IPS-15b (cell line): Measurements from ENCODE around the gene ARMCX4.

Experiments used
- H3K27me3 ChIP-seq: one replicate; pipeline ENCODE4 v1.6.1; 2013; ENCODE audit warnings: low read length; ENCODE audit not compliant: control insufficient read depth, insufficient read depth
- H3K36me3 ChIP-seq: one replicate; pipeline ENCODE4 v1.6.1; 2013; ENCODE audit warnings: low read length; ENCODE audit not compliant: control insufficient read depth, insufficient read depth
- H3K4me1 ChIP-seq: one replicate; pipeline ENCODE4 v1.6.1; 2013; ENCODE audit warnings: mild to moderate bottlenecking, low read length; ENCODE audit not compliant: control insufficient read depth, insufficient read depth
- H3K4me3 ChIP-seq: one replicate; pipeline ENCODE4 v1.5.1; 2013; ENCODE audit warnings: low read depth, low read length
- H3K9ac ChIP-seq: one replicate; pipeline ENCODE4 v1.6.1; 2013; ENCODE audit warnings: low read depth, mild to moderate bottlenecking, low read length
- H3K9me3 ChIP-seq: one replicate; pipeline ENCODE4 v1.6.1; 2013; ENCODE audit warnings: mild to moderate bottlenecking, low read length; ENCODE audit not compliant: control insufficient read depth, insufficient read depth

The ARMCX4 gene

DNA sequence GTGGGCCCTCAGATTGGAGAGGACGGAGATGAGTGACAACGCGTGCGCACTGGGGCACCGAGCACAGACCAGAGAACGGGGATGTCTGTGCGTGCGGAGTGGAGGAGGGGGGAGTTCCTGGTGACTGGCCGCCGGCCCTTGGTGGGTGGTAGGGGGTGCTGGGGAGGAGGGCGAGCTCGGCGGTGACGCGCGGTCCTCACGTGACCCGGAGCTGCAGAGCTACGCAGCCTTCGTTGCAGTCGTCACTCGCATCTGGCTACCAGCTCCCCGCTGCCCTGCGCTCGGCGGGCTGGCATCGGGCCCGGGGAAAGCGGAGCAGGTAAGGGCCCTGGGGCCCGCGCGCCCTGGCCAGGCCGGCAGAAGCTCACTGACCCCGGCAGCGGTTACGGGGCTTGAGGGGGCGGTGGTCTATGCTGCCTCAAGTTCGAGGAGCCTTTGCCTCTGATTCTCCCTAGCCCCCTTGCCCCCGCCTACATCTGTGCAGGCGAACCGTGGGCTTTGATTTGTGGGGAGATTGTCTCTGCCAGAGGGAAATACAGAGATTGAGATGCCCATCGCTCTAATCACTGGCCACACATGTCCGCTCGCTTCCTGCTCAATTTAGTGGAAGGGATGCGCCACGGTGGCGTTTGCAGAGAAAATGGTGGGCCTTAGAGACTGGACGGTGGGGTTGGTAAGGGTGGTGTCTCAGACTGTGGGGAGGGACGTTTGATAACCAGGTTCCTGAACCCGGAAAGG lies at the start of gene ARMCX4:
ARMCX4 (plus strand) TSS at position 245 of the 738 bp plus-strand sequence. CDS start 3,134 bp downstream, outside the sequence.
- H3K4me1 ChIP-seq, result peaks cover 6% of the 10 kb centered on the region
- peak within 1 kb of the TSS; percentile 71 for H3K4me3 ChIP-seq
- peak within 1 kb of the TSS; percentile 38 for H3K9ac ChIP-seq

DNA sequence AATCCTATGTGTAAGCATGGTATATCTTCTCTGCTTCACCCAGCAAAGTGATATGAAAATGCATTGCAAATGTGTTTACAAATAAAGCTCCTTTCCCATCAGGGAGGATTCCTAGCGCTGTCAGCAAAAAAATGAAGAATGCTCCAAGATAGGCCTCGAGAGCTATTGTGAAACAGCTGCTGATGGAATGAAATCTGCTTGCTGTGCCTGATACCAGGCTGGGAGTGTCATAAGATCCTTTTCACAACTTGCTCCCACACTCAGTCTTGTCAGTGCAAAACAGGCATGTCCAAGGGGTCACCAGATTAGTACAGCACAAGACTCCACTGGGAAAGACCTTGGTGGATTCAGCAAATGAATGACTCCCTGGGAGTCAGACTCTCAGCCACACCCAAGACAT lies 43.2 kb upstream of the ARMCX4 start:
- Histone ChIP-seq H3K36me3 (peaks cover 10% of the 10 kb centered on the region), H3K9me3 (peaks cover 9% of the 10 kb centered on the region), H3K4me3 (no peak overlapping the region), H3K27me3 (no peaks in the 10 kb centered on the region), H3K4me1 (no peaks in the 10 kb centered on the region), H3K9ac (no peak overlapping the region)

More for the DNA sequence above, at the start of gene ARMCX4:
- peaks cover 4% of the 10 kb centered on the region for H3K9me3 ChIP-seq
- peaks cover 4% of the 10 kb centered on the region for H3K36me3 ChIP-seq
- no peaks in the 10 kb centered on the region for H3K27me3 ChIP-seq

DNA sequence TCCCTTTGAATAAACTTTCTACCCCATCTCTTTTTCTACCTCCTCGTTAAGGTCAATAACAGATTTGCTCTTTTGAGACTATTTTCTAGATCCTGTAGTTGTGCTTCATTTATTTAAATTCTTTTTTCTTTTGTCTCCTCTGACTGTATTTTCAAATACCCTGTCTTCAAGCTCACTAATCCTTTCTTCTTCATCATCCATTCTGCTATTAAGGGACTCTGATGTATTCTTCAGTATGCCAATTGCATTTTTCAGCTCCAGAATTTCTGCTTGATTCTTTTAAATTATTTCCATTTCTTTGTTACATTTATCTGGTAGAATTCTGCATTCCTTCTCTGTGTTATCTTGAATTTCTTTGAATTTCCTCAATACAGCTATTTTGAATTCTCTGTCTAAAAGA lies 36.0 kb upstream of the ARMCX4 start:
- no peaks in the 10 kb centered on the region for H3K9me3 ChIP-seq
- no peaks in the 10 kb centered on the region for H3K4me1 ChIP-seq
- no peak overlapping the region for H3K9ac ChIP-seq
- no peak overlapping the region for H3K4me3 ChIP-seq
- no peaks in the 10 kb centered on the region for H3K36me3 ChIP-seq
- no peaks in the 10 kb centered on the region for H3K27me3 ChIP-seq

DNA sequence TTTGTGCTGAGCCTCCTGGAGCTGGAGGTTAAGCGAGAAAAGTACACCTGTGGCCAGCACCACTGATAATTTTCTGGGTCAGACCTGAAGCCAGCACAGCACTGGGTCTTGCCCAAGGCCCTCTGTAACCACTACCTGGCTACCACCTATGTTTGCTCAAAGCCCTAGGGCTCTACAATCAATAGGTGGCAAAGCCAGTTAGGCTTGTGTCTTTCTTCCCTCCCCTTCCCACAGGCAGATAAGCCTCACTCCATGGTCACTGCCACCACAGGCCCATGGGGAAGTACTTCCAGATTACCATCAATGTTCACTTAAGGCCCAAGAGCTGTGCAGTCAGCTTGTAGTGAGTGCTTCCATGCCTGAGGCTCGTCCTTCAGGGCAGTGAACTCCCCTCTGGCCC lies 35.2 kb upstream of the ARMCX4 start:
- H3K9ac ChIP-seq, result no peak overlapping the region
- H3K9me3 ChIP-seq, result no peaks in the 10 kb centered on the region
- no peaks in the 10 kb centered on the region for H3K27me3 ChIP-seq
- H3K4me3 ChIP-seq, result no peak overlapping the region
- H3K36me3 ChIP-seq, result no peaks in the 10 kb centered on the region
- no peaks in the 10 kb centered on the region for H3K4me1 ChIP-seq

DNA sequence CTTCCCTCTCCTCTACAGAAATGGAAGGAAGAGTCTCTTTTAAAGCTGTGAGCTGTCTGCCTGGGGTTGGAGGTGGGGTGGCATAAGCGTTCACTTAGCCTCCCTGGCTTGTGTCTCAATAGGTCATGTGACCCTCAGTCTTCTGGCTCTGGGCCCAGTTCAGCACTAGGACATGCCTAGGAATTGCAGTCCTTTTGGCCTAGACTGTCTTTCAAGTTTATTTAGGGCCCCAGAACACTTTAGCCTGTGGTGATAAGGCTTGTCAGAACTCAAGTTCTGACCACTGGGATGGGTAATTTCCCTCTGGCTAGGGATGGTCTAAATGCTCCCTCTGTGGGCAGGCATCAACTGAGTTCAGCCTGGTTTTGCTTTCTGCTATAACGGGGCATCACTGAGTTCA lies 34.3 kb upstream of the ARMCX4 start:
- Histone ChIP-seq H3K4me1 (no peaks in the 10 kb centered on the region), H3K9me3 (no peaks in the 10 kb centered on the region), H3K9ac (no peak overlapping the region), H3K27me3 (no peaks in the 10 kb centered on the region), H3K4me3 (no peak overlapping the region), H3K36me3 (no peaks in the 10 kb centered on the region)

DNA sequence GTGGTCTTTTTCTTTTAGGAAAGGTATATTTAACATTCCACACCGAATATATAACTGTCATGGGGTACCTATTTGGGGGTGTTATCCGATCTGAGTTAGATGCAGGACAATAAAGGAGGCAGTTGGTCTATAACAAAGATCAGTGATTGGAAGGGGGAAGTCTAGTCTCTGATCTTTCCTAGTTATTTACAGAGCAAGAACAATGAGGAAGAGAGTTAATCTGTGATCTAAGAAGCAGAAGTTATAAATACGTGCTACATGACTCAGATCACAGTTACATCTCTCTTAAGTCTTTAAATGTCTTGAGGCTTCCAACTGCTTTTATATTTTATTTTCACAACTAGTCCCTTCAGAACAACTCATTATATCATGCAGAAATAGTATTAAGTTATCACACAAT lies 33.2 kb upstream of the ARMCX4 start:
- H3K27me3 ChIP-seq, result no peaks in the 10 kb centered on the region
- H3K36me3 ChIP-seq, result no peaks in the 10 kb centered on the region
- no peaks in the 10 kb centered on the region for H3K4me1 ChIP-seq
- no peak overlapping the region for H3K4me3 ChIP-seq
- no peaks in the 10 kb centered on the region for H3K9me3 ChIP-seq
- H3K9ac ChIP-seq, result no peak overlapping the region

DNA sequence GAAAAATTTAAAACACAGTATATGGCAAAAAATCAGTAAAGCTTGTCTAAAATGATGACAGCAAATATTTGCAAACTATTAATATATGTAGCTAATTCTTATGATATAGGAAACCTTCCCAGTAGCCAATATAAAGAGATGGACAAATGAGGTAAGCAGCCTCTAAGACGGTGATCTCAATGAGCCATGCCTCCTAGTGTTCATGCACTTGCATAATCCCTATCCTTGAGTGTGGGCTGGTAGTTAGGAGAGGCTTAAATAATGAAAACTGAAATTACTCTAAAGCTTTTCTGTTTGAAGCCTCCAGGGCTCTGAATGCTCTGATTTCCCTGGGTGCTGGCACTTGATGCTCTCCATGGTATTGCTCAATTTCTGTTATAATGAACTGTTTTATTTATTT lies 24.6 kb upstream of the ARMCX4 start:
- no peak overlapping the region for H3K9ac ChIP-seq
- H3K4me1 ChIP-seq, result no peaks in the 10 kb centered on the region
- H3K27me3 ChIP-seq, result no peaks in the 10 kb centered on the region
- no peak overlapping the region for H3K4me3 ChIP-seq
- no peaks in the 10 kb centered on the region for H3K36me3 ChIP-seq
- H3K9me3 ChIP-seq, result no peaks in the 10 kb centered on the region

DNA sequence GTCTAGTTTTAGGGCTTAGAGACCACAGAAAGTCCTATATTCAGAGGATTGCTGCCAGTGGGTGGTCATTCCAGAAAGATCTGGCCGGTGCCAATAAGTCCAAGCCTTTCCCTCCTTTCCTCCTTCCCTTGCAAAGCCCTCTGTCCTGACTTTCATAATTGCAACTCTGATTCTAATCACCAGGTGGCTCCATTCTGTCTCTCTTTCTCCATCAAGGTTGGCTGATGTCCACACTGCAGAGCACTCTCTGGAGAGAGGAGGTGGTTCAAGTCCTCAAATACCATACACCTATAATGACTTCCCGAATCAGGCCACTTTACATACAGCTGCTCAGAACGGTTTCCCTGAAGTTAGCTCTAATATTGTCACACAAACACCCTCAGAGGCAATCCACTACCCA lies 22.4 kb upstream of the ARMCX4 start:
- Histone ChIP-seq H3K27me3 (no peaks in the 10 kb centered on the region), H3K4me3 (no peak overlapping the region), H3K9ac (no peak overlapping the region), H3K4me1 (no peaks in the 10 kb centered on the region), H3K9me3 (no peaks in the 10 kb centered on the region), H3K36me3 (no peaks in the 10 kb centered on the region)

DNA sequence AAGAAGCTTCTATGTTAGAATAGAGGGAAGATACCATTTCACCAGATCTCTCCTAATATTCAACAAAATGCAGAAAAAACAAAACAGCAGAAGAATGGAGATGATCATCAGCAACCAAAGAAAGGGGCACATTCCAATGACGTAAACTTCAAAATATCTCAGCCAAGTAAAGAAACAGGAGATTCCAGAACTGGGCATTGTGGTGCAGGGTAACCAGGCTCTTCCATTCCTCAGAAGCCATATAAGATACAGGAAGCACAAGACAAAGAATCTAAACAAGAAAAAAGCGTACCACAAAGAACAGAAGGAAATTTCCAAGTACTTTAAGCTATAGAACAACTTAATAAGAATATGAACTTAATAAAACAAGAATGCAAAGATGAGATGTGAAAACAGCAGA lies 6.9 kb upstream of the ARMCX4 start:
- H3K36me3 ChIP-seq, result no peaks in the 10 kb centered on the region
- H3K4me3 ChIP-seq, result no peak overlapping the region
- H3K4me1 ChIP-seq, result no peaks in the 10 kb centered on the region
- no peaks in the 10 kb centered on the region for H3K27me3 ChIP-seq
- no peak overlapping the region for H3K9ac ChIP-seq
- no peaks in the 10 kb centered on the region for H3K9me3 ChIP-seq

DNA sequence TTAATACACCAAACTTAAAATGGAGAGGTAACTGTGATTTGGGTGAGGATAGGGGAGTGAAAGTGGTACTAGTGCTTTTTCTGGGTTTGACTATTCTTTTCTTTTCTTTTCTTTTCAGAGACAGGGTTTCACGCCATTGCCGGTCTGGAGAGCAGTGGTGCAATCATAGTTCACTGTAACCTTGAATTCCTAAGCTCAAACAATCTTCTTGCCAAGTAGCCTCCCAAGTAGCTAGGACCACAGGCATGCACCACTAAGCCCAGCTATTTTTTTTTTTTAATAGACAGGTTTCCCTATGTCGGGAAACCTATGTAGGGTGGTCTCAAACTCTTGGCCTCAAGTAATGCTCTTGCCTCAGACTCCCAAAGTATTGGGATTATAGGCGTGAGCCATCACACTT lies 3.0 kb upstream of the ARMCX4 start:
- H3K27me3 ChIP-seq, result no peaks in the 10 kb centered on the region
- no peak overlapping the region for H3K4me3 ChIP-seq
- no peak overlapping the region for H3K9ac ChIP-seq
- no peaks in the 10 kb centered on the region for H3K9me3 ChIP-seq
- H3K4me1 ChIP-seq, result peaks cover 6% of the 10 kb centered on the region
- H3K36me3 ChIP-seq, result no peaks in the 10 kb centered on the region

DNA sequence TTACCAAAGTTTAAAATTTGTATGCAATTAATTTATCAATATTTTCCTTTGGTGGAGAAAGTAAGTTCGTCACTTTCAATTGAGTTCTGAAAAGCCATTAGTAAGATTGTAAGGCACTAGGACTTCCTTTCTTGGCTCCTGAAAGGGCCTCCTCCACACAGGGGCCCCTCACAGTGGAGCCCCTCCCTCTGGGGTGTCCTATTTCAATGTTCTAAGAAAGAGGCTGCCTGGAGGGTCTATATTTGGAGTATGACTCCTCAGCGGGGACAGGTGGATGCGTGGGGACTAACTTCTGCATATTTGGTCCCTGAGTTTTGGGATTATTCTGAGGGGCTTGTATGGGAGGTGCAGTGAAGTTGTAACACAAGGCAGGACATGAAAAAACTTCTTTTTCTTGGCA lies 1.6 kb upstream of the ARMCX4 start:
- Histone ChIP-seq H3K4me1 (peaks cover 6% of the 10 kb centered on the region), H3K9ac (no peak overlapping the region), H3K4me3 (no peak overlapping the region), H3K36me3 (peaks cover 4% of the 10 kb centered on the region), H3K9me3 (no peaks in the 10 kb centered on the region), H3K27me3 (no peaks in the 10 kb centered on the region)

DNA sequence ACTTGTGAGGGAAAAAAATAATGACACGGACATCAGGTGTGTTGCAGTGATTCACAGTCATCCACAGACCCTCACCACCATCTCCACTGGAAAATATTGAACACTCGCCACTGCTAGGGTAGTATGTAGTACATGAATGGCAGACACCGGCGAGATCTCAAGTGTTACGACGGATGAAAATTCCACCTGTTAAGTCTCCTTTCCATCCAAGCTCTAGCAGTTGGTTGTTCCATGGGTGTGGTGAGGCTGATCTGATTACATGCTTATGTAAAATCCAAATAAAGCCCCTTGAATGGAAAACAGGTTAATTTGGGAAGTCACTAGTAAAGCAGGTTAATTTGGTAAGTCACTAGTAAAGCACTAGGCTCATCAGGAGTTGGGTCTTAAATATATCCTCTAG lies 1.1 kb upstream of the ARMCX4 start:
- H3K9ac ChIP-seq, result no peak overlapping the region
- H3K4me3 ChIP-seq, result no peak overlapping the region
- no peaks in the 10 kb centered on the region for H3K9me3 ChIP-seq
- H3K27me3 ChIP-seq, result no peaks in the 10 kb centered on the region
- H3K4me1 ChIP-seq, result peaks cover 6% of the 10 kb centered on the region
- H3K36me3 ChIP-seq, result peaks cover 4% of the 10 kb centered on the region
